SH-SY5Y (cell line): ENCODE measurements around the gene ECHDC3.

Source experiments
- GATA2 ChIP-seq: IDR thresholded peaks from 2 replicates; pipeline ENCODE4 v1.6.1; 2011; ENCODE audit warnings: mild to moderate bottlenecking, low read depth, low read length
- GATA3 ChIP-seq: IDR thresholded peaks from 2 replicates; pipeline ENCODE4 v1.6.1; 2011; ENCODE audit warnings: low read depth, mild to moderate bottlenecking, low read length, moderate library complexity

The ECHDC3 gene

DNA sequence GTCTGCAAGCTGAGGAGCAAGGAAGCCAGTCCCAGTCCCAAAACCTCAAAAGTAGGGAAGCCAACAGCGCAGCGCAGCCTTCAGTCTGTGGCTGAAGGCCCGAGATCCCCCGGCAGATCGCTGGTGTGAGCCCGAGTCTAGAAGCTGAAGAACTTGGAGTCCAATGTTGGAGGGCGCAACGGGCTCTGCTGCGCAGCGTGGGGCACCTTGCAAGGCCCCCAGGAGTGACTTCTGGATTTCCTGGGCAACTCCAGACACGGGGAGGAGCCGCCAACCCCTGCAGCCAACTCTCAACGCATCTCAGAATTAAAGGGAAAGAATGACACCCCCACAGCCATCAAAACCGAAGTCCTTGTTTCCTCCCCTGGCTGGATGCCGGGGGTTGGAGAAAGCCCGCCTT is 62.2 kb downstream of the ECHDC3 start:
- no peak for TF ChIP-seq GATA2
- no peak for TF ChIP-seq GATA3

DNA sequence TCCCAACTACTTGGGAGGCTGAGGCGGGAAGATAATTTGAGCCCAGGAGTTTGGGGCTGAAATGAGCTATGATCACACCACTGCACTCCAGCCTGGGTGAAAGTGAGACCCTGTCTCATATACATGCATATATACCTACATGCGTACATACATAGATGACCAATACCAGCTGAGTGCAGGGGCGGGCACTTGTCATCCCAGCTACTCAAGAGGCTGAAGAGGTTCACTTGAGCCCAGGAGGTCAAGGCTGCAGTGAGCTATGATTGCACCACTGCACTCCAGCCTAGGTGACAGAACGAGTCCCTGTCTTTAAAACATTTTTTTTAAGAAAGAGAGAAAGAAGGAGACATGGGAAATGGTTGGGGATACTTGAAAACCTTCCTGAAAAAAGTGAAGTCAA is 63.6 kb downstream of the ECHDC3 start:
- TF ChIP-seq GATA2 (no peak), GATA3 (no peak)

DNA sequence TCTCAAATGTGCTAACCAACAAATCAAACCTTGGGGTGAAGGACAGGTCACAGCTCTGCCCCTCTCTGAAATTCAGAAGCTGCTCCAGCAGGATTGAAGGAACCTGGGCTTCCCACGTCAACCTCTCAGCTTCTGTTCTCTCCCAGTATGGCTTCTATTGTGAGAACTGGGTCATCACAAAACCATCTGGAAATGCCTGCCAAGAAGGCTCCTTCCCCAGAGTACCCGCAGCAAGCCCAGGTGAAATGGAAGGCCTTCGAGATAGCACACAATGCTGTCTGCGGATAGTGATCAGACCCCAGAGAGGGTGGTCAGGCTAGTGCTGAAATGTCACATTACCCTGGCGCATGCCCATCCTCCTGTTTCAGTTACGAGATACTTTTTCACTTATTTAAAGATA is 64.5 kb downstream of the ECHDC3 start:
- TF ChIP-seq GATA3, result no peak
- no peak for TF ChIP-seq GATA2

DNA sequence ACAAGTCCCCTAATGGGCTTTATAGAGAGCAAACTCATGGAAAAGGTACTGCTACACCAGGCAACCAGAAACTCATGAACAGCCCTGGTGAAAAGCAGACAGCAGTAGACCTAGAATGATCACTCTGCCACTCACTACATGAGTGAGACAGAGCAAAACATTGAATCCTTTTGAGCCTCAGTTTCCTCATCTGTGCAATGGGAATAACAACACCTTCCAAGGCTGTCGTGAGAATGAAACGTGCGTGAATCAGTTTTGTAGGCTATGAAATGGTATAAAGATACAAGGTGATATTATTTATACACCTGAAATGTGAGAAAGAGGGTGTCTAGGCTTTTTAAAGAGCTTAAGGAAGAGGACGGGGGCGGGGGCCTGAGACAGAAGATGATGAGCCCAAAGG is 66.6 kb downstream of the ECHDC3 start:
- TF ChIP-seq GATA2 (no peak), GATA3 (no peak)

DNA sequence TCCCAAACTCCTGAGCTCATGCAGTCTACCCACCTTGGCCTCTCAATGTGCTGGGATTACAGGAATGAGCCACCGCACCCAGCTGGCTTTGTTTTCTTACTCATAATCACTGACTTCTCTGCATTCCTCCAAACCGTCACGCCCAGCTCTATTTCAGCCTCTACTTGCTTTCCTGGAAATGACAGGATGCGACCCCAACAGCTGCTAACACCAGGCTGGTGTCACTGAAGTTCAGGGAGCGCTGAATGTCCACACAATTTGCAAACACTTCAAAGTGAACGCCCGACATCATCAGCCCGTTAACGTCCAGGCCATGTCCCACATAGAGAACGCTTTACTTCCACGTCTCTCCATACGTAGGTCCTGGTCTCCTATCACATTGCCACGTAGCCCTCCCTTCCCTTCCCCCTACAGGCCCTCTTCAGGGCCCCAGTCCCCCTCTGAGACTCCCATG is 68.2 kb downstream of the ECHDC3 start:
- TF ChIP-seq GATA3 (no peak), GATA2 (no peak)

DNA sequence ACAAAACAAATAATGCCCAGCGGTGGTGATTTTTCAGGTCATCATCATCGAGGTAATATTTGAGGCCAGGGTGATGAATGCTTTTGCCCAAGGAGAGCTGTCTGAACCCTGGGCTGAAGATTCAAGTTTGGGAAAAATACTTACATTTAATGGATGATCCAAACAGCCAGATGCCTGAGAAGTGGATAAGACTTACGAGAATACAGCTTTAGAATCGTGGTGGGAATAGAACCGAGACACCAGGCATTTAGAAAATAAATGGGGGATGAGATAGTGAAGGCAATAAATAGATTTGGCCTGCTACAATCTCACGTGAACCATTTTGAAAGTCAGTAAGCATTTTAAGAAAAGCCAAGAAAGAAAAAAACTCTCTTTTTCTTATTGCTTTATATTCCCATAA is 68.8 kb downstream of the ECHDC3 start:
- TF ChIP-seq GATA3 (no peak), GATA2 (no peak)

DNA sequence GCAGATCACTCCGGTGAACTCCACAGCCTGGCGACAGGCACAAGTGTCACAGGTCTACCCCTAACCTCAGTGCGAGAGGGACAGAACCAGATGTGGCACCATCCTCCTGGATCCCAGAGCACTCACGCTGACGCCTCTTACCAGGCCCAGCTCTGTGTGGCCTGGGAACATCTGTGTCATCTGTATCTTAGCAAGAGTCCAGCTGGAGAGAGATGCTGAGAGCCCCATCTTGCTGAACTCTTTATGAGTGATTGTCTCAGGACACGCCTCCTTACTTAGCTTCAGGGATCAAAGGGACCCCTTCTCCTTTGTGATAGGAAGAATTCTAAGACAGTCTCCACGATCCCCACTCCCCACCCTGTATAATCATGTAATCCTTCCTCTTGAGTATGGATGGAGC is 71.0 kb downstream of the ECHDC3 start:
- TF ChIP-seq GATA2 (no peak), GATA3 (no peak)
